ENCODE measurements around the gene LIPC.

LIPC gene

GRCh38 chr15:58486564-58486963 is 54.8 kb downstream of the LIPC start:
- TF ChIP-seq ZFX (IDR thresholded peaks at IDR 0.05; ENCODE audit: borderline replicate concordance) (no peak), CTCF (IDR thresholded peaks at IDR 0.05) (no peak)
- no peak overlapping the region for H3K27ac ChIP-seq

GRCh38 chr15:58487041-58487723 is 55.4 kb downstream of the LIPC start:
- no peak overlapping the region for H3K27ac ChIP-seq
- TF ChIP-seq CTCF (IDR thresholded peaks at IDR 0.05) (no peak), ZFX (IDR thresholded peaks at IDR 0.05; ENCODE audit: borderline replicate concordance) (no peak)

GRCh38 chr15:58487724-58488120 is 55.9 kb downstream of the LIPC start:
- no peak for TF ChIP-seq CTCF (IDR thresholded peaks at IDR 0.05)
- no peak for TF ChIP-seq ZFX (IDR thresholded peaks at IDR 0.05; ENCODE audit: borderline replicate concordance)
- H3K27ac ChIP-seq, result no peak overlapping the region

- H3K27ac ChIP-seq, result no peak overlapping the region
- TF ChIP-seq CTCF (IDR thresholded peaks at IDR 0.05) (no peak), ZFX (IDR thresholded peaks at IDR 0.05; ENCODE audit: borderline replicate concordance) (no peak)
These were observed 57.7 kb downstream of the LIPC start for GRCh38 chr15:58489289-58490085.

GRCh38 chr15:58490086-58490887 is 58.5 kb downstream of the LIPC start:
- no peak for TF ChIP-seq ZFX (IDR thresholded peaks at IDR 0.05; ENCODE audit: borderline replicate concordance)
- no peak for TF ChIP-seq CTCF (IDR thresholded peaks at IDR 0.05)
- no peak overlapping the region for H3K27ac ChIP-seq

- no peak overlapping the region for H3K27ac ChIP-seq
These were observed 59.2 kb downstream of the LIPC start for GRCh38 chr15:58490888-58491473.

More at GRCh38 chr15:58490888-58491473, 59.2 kb downstream of the LIPC start:
- TF ChIP-seq ZFX (IDR thresholded peaks at IDR 0.05; ENCODE audit: borderline replicate concordance) (no peak), CTCF (IDR thresholded peaks at IDR 0.05) (no peak)
